HEK293 (cell line): ENCODE results near the gene AATF.

Experiments used
- CTCF ChIA-PET: fragments of 350-600 bp; formaldehyde crosslinking; extraction: SDS; loops from one replicate; lab custom pipeline; 2021; ENCODE audit warnings: antibody characterized with exemption; lab: Yijun Ruan, JAX
- POLR2A ChIA-PET: fragments of 300-600 bp; formaldehyde crosslinking; extraction: SDS; loops from one replicate; lab custom pipeline; 2020; ENCODE audit warnings: antibody characterized with exemption, inconsistent platforms; lab: Yijun Ruan, JAX
- H3K27ac ChIP-seq: fragments of 200-500 bp; sonication (Bioruptor generic); 2 replicates; pipeline ENCODE4 v1.5.1; 2014; ENCODE audit warnings: low read depth, low read length, control low read depth, inconsistent platforms; ENCODE audit errors: extremely low read depth
- H3K36me3 ChIP-seq, 2 experiments: fragments of 200-500 bp in 1 of 2; sonication (Bioruptor generic) in 1 of 2; 1 replicate in 1 of 2; 2 replicates in 1 of 2; pipeline ENCODE4 v1.5.1; 2014 to 2017; ENCODE audit warnings: inconsistent platforms in 2 of 2, low read length in 2 of 2; ENCODE audit not compliant: control insufficient read depth in 2 of 2, insufficient read depth in 1 of 2
- H3K4me1 ChIP-seq: fragments of 200-500 bp; sonication (Bioruptor generic); 2 replicates; pipeline ENCODE4 v1.5.1; 2014; ENCODE audit warnings: mild to moderate bottlenecking, low read length, inconsistent platforms; ENCODE audit not compliant: control insufficient read depth, insufficient read depth
- H3K4me3 ChIP-seq: 2 replicates; pipeline ENCODE4 v1.5.1; 2011; ENCODE audit warnings: low read depth, mild to moderate bottlenecking, control low read depth, low read length, moderate library complexity
- H3K9me3 ChIP-seq: fragments of 200-500 bp; sonication (Bioruptor generic); 2 replicates; pipeline ENCODE4 v1.5.1; 2014; ENCODE audit warnings: low read depth, low read length, inconsistent platforms; ENCODE audit not compliant: control insufficient read depth, insufficient read depth
- GLIS1 ChIP-seq: fragments of 450-650 bp; formaldehyde crosslinking; IDR thresholded peaks from 2 replicates; pipeline ENCODE4 v1.5.1; 2016; ENCODE audit warnings: missing biosample characterization, missing genetic modification characterization
- PRDM1 ChIP-seq: fragments of 450-650 bp; formaldehyde crosslinking; IDR thresholded peaks from 2 replicates; pipeline ENCODE4; 2016; ENCODE audit warnings: missing biosample characterization, missing genetic modification characterization
- SCRT2 ChIP-seq: fragments of 450-650 bp; formaldehyde crosslinking; IDR thresholded peaks from 2 replicates; pipeline ENCODE4 v1.5.1; 2016; ENCODE audit warnings: missing biosample characterization, missing genetic modification characterization
- SP2 ChIP-seq: fragments of 450-650 bp; formaldehyde crosslinking; IDR thresholded peaks from 2 replicates; pipeline ENCODE4 v1.5.1; 2016; ENCODE audit warnings: missing biosample characterization, missing genetic modification characterization
- ZEB2 ChIP-seq: fragments of 450-650 bp; formaldehyde crosslinking; IDR thresholded peaks from 2 replicates; pipeline ENCODE4 v1.5.1; 2016; ENCODE audit warnings: missing biosample characterization, missing genetic modification characterization
- ZNF155 ChIP-seq: fragments of 450-650 bp; formaldehyde crosslinking; IDR thresholded peaks from 2 replicates; pipeline ENCODE4 v1.5.1; 2016; ENCODE audit warnings: missing biosample characterization, missing genetic modification characterization
- ZNF174 ChIP-seq: fragments of 450-650 bp; formaldehyde crosslinking; IDR thresholded peaks from 2 replicates; pipeline ENCODE4 v1.5.0; 2017; ENCODE audit warnings: missing biosample characterization, mild to moderate bottlenecking, missing genetic modification characterization
- ZNF2 ChIP-seq: fragments of 450-650 bp; formaldehyde crosslinking; IDR thresholded peaks from 2 replicates; pipeline ENCODE4 v1.5.1; 2016; ENCODE audit warnings: missing biosample characterization, missing genetic modification characterization
- ZNF202 ChIP-seq: fragments of 450-650 bp; formaldehyde crosslinking; IDR thresholded peaks from 2 replicates; pipeline ENCODE4 v1.5.1; 2016; ENCODE audit warnings: missing biosample characterization, missing genetic modification characterization, borderline replicate concordance
- ZNF211 ChIP-seq: fragments of 450-650 bp; formaldehyde crosslinking; IDR thresholded peaks from 2 replicates; pipeline ENCODE4 v1.5.1; 2016; ENCODE audit warnings: low read depth, missing biosample characterization, missing genetic modification characterization
- ZNF398 ChIP-seq: fragments of 450-650 bp; formaldehyde crosslinking; IDR thresholded peaks from 2 replicates; pipeline ENCODE4 v1.5.1; 2017; ENCODE audit warnings: missing biosample characterization, missing genetic modification characterization
- ZNF404 ChIP-seq: fragments of 450-650 bp; formaldehyde crosslinking; IDR thresholded peaks from 2 replicates; pipeline ENCODE4 v1.5.1; 2017; ENCODE audit warnings: missing biosample characterization, missing genetic modification characterization
- ZNF416 ChIP-seq: fragments of 450-650 bp; formaldehyde crosslinking; IDR thresholded peaks from 2 replicates; pipeline ENCODE4 v1.5.1; 2016; ENCODE audit warnings: missing biosample characterization, missing genetic modification characterization
- ZNF473 ChIP-seq: fragments of 450-650 bp; formaldehyde crosslinking; IDR thresholded peaks from 2 replicates; pipeline ENCODE4 v1.5.1; 2017; ENCODE audit warnings: missing biosample characterization, missing genetic modification characterization
- ZNF529 ChIP-seq: fragments of 450-650 bp; formaldehyde crosslinking; IDR thresholded peaks from 2 replicates; pipeline ENCODE4 v1.5.1; 2017; ENCODE audit warnings: missing genetic modification characterization, missing biosample characterization; ENCODE audit not compliant: insufficient replicate concordance
- ZNF530 ChIP-seq: fragments of 450-650 bp; formaldehyde crosslinking; IDR thresholded peaks from 2 replicates; pipeline ENCODE4 v1.5.1; 2016; ENCODE audit warnings: low read depth, missing biosample characterization, missing genetic modification characterization
- ZNF558 ChIP-seq: fragments of 450-650 bp; formaldehyde crosslinking; IDR thresholded peaks from 2 replicates; pipeline ENCODE4 v1.5.1; 2016; ENCODE audit warnings: missing biosample characterization, missing genetic modification characterization
- ZNF660 ChIP-seq: fragments of 450-650 bp; IDR thresholded peaks from 2 replicates; pipeline ENCODE4 v1.5.1; 2018; ENCODE audit warnings: missing biosample characterization, mild to moderate bottlenecking, missing genetic modification characterization
- ZNF776 ChIP-seq: fragments of 450-650 bp; formaldehyde crosslinking; IDR thresholded peaks from 2 replicates; pipeline ENCODE4 v1.5.0; 2017; ENCODE audit warnings: missing biosample characterization, missing genetic modification characterization, borderline replicate concordance
- ZSCAN4 ChIP-seq: fragments of 450-650 bp; formaldehyde crosslinking; IDR thresholded peaks from 2 replicates; pipeline ENCODE4 v1.5.1; 2017; ENCODE audit warnings: missing biosample characterization, missing genetic modification characterization
- TF ChIP-seq, protein P1 (sequence below): fragments of 450-650 bp; formaldehyde crosslinking; IDR thresholded peaks from 2 replicates; pipeline ENCODE4 v1.5.1; 2016; ENCODE audit warnings: missing biosample characterization, missing genetic modification characterization

The AATF gene

GRCh38 chr17:37050920-37051319 is 102.2 kb downstream of the AATF start:
- TF ChIP-seq ZNF211 (tag by site-specific recombination) (no peak), ZNF404 (tag by site-specific recombination) (no peak)
- H3K9me3 ChIP-seq: no peaks in the 10 kb centered on the region
- ChIA-PET CTCF (interaction anchor here (0.7 to 4.9 kb wide), 4 partner anchors 128 to 919 kb away, joined by 4 to 25 read pairs (median 4); no protein-coding TSS in a partner anchor), POLR2A (interaction anchor here (1.0 kb wide), 1 partner anchor 114 kb away, joined by 3 read pairs; no protein-coding TSS in a partner anchor)
- H3K4me1 ChIP-seq: peaks cover 7% of the 10 kb centered on the region; the same call in 1 of the 2 replicates
- H3K4me3 ChIP-seq: no peak overlapping the region
- no peak overlapping the region for H3K27ac ChIP-seq
- H3K36me3 ChIP-seq: peaks cover 0 to 47% of the 10 kb centered on the region in 2 experiments; a peak in 2 of 3 replicates

DNA sequence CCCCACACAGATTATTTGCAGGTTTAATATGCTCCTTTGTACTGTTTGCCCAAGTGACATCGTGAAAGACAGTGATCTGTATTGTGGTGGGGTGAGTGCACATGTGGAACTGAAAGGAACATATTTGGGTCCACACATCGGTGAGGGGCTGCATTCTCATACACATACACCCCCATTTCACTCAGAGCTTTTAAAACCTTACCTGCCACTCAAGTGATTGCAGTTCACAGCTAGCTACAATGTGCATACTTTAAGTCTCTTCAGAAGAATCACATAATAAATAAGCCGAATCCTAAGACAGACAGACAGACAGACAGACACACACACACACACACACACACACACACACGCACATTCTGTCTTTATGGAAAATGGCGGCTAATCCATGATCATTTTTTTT is 102.6 kb downstream of the AATF start:
- H3K27ac ChIP-seq: no peak overlapping the region
- H3K9me3 ChIP-seq: no peaks in the 10 kb centered on the region
- TF ChIP-seq PRDM1 (tag by site-specific recombination) (no peak), SCRT2 (tag by site-specific recombination) (no peak), ZNF2 (tag by site-specific recombination) (no peak), ZNF530 (tag by site-specific recombination) (no peak), ZSCAN4 (tag by site-specific recombination) (no peak), ZNF529 (tag by site-specific recombination) (no peak), ZNF155 (no peak), ZNF416 (tag by site-specific recombination) (no peak), ZNF174 (no peak), GLIS1 (tag by site-specific recombination) (no peak), SP2 (tag by site-specific recombination) (no peak)
- TF ChIP-seq, protein P1, sequence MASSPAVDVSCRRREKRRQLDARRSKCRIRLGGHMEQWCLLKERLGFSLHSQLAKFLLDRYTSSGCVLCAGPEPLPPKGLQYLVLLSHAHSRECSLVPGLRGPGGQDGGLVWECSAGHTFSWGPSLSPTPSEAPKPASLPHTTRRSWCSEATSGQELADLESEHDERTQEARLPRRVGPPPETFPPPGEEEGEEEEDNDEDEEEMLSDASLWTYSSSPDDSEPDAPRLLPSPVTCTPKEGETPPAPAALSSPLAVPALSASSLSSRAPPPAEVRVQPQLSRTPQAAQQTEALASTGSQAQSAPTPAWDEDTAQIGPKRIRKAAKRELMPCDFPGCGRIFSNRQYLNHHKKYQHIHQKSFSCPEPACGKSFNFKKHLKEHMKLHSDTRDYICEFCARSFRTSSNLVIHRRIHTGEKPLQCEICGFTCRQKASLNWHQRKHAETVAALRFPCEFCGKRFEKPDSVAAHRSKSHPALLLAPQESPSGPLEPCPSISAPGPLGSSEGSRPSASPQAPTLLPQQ (tag by site-specific recombination): no peak
- H3K4me1 ChIP-seq: peaks cover 7% of the 10 kb centered on the region; the same call in 1 of the 2 replicates
- CTCF ChIA-PET: interaction anchor here (0.6 to 1.6 kb wide), 4 partner anchors 128 to 920 kb away, joined by 3 to 5 read pairs (median 4); no protein-coding TSS in a partner anchor
- H3K4me3 ChIP-seq: no peak overlapping the region
- POLR2A ChIA-PET: interaction anchor here (1.0 kb wide), 1 partner anchor 115 kb away, joined by 3 read pairs; no protein-coding TSS in a partner anchor
- peaks cover 0 to 49% of the 10 kb centered on the region in 2 experiments; a peak in 2 of 3 replicates for H3K36me3 ChIP-seq

GRCh38 chr17:37051833-37052232 is 103.1 kb downstream of the AATF start:
- ChIA-PET CTCF (interaction anchor here (0.5 to 1.2 kb wide), 4 partner anchors 80 to 380 kb away, joined by 3 to 4 read pairs (median 3); no protein-coding TSS in a partner anchor), POLR2A (no interaction called here)
- Histone ChIP-seq H3K4me1 (peaks cover 7% of the 10 kb centered on the region; the same call in 1 of the 2 replicates), H3K9me3 (no peaks in the 10 kb centered on the region), H3K36me3 (peaks cover 0 to 53% of the 10 kb centered on the region in 2 experiments; a peak in 2 of 3 replicates), H3K4me3 (no peak overlapping the region), H3K27ac (no peak overlapping the region)
- TF ChIP-seq ZNF202 (tag by site-specific recombination) (no peak), ZNF558 (tag by site-specific recombination) (no peak)

DNA sequence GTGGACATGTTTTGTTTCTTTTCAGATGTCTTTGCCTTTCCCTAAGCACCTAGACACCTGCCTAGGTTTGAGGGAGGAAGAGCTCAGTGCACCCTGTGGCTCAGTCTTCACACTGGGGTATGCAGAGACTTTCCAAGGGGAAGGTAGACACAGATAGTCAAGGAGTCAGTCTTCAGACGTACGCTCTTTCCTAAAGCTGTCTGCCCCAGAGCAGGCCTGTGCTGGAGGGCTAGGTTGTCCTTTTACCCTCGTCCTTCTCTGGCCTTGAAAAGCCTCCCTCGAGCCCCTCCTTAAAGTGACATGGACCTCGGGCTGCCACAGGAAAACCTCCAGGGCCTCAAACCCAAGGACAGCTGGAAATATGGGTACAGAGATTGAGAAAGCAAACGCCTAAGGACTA is 103.7 kb downstream of the AATF start:
- TF ChIP-seq ZNF660 (tag by site-specific recombination) (no peak), ZNF776 (tag by site-specific recombination) (no peak), ZEB2 (no peak), ZNF398 (tag by site-specific recombination) (no peak), ZNF473 (tag by site-specific recombination) (no peak)
- ChIA-PET POLR2A (no interaction called here), CTCF (interaction anchor here (0.5 to 1.2 kb wide), 2 partner anchors 79 to 381 kb away, joined by 3 to 4 read pairs; no protein-coding TSS in a partner anchor)
- Histone ChIP-seq H3K4me1 (peaks cover 6% of the 10 kb centered on the region; the same call in 1 of the 2 replicates), H3K4me3 (no peak overlapping the region), H3K9me3 (no peaks in the 10 kb centered on the region), H3K36me3 (peaks cover 0 to 56% of the 10 kb centered on the region in 2 experiments; a peak in 2 of 3 replicates), H3K27ac (no peak overlapping the region)
